SU-DHL-6 (cell line): Measurements from ENCODE around the gene PTPN1.

Experiments used
- H2AFZ ChIP-seq: fragments of 200-600 bp; sonication (generic); 2 replicates; pipeline ENCODE4 v1.6.1; 2014; ENCODE audit warnings: low read depth, mild to moderate bottlenecking, moderate library complexity, mixed read lengths, antibody characterized with exemption, low read length; ENCODE audit not compliant: severe bottlenecking
- H3F3A ChIP-seq: fragments of 200-600 bp; shearing (Covaris generic); 2 replicates; pipeline ENCODE4 v1.6.0; 2016; ENCODE audit warnings: antibody characterized with exemption, mild to moderate bottlenecking; ENCODE audit not compliant: insufficient read depth
- H3K27ac ChIP-seq: fragments of 200-600 bp; sonication (generic); 2 replicates; pipeline ENCODE4 v1.5.1; 2016; ENCODE audit warnings: low read depth, mild to moderate bottlenecking, low read length, moderate library complexity, mixed read lengths
- H3K27me3 ChIP-seq: fragments of 200-600 bp; sonication (generic), shearing (Covaris generic); 2 replicates; pipeline ENCODE4 v1.6.0; 2014; ENCODE audit warnings: mild to moderate bottlenecking, low read length
- H3K36me3 ChIP-seq: fragments of 200-600 bp; sonication (generic); 2 replicates; pipeline ENCODE4 v1.6.1; 2014; ENCODE audit warnings: mild to moderate bottlenecking, low read length, mixed read lengths
- H3K4me2 ChIP-seq: fragments of 300-600, 200-600 bp; shearing (Covaris generic), sonication (generic); 2 replicates; pipeline ENCODE4 v1.6.0; 2014; ENCODE audit warnings: low read length, low read depth, mild to moderate bottlenecking; ENCODE audit not compliant: poor library complexity, severe bottlenecking
- H3K4me3 ChIP-seq: fragments of 200-600 bp; sonication (generic); 2 replicates; pipeline ENCODE4 v1.5.1; 2014; ENCODE audit warnings: antibody characterized with exemption, low read length, mild to moderate bottlenecking, mixed read lengths; ENCODE audit not compliant: insufficient read depth, poor library complexity, severe bottlenecking
- H3K79me2 ChIP-seq: fragments of 200-600 bp; sonication (generic); 2 replicates; pipeline ENCODE4 v1.6.1; 2014; ENCODE audit warnings: mild to moderate bottlenecking, low read length, moderate library complexity; ENCODE audit not compliant: insufficient read depth
- H3K9ac ChIP-seq: fragments of 200-600 bp; sonication (generic); 2 replicates; pipeline ENCODE4 v1.7.0; 2014; ENCODE audit warnings: mild to moderate bottlenecking, low read length
- H3K9me2 ChIP-seq: fragments of 200-600 bp; sonication (generic); replicated peaks from 2 replicates; pipeline ENCODE4 v1.6.1; 2014; ENCODE audit warnings: low read length; ENCODE audit not compliant: insufficient read depth
- H3K9me3 ChIP-seq: fragments of 200-600 bp; sonication (generic); 2 replicates; pipeline ENCODE4 v1.6.1; 2014; ENCODE audit warnings: low read length, mixed read lengths; ENCODE audit not compliant: insufficient read depth
- H4K20me1 ChIP-seq: fragments of 200-600 bp; sonication (generic); 2 replicates; pipeline ENCODE4 v1.6.1; 2014; ENCODE audit warnings: low read depth, mild to moderate bottlenecking, antibody characterized with exemption, low read length, moderate library complexity, mixed read lengths
- EZH2phosphoT487 ChIP-seq: fragments of 200-600 bp; sonication (generic), shearing (Covaris generic); conservative IDR thresholded peaks from 2 replicates; pipeline ENCODE4 v1.6.1; 2018; ENCODE audit warnings: mild to moderate bottlenecking, antibody characterized with exemption, low read length, moderate library complexity, mixed read lengths
- TF ChIP-seq, protein P1 (sequence below): fragments of 200-600 bp; sonication (generic); IDR thresholded peaks from one replicate; pipeline ENCODE4 v1.5.1; 2017; ENCODE audit warnings: antibody characterized with exemption, mild to moderate bottlenecking, low read length, moderate library complexity; ENCODE audit not compliant: insufficient read depth, poor library complexity, severe bottlenecking

PTPN1 gene

DNA sequence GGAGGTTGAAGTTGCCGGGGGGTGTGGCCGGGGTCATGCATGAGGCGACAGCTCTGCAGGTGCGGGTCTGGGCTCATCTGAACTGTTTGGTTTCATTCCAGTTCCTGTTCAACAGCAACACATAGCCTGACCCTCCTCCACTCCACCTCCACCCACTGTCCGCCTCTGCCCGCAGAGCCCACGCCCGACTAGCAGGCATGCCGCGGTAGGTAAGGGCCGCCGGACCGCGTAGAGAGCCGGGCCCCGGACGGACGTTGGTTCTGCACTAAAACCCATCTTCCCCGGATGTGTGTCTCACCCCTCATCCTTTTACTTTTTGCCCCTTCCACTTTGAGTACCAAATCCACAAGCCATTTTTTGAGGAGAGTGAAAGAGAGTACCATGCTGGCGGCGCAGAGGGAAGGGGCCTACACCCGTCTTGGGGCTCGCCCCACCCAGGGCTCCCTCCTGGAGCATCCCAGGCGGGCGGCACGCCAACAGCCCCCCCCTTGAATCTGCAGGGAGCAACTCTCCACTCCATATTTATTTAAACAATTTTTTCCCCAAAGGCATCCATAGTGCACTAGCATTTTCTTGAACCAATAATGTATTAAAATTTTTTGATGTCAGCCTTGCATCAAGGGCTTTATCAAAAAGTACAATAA, 72.5 kb downstream of the PTPN1 start:
- Histone ChIP-seq H3K79me2 (no peaks in the 10 kb centered on the region), H3K9me2 (no peaks in the 10 kb centered on the region), H3K4me3 (no peak overlapping the region), H3K27me3 (no peaks in the 10 kb centered on the region), H4K20me1 (no peaks in the 10 kb centered on the region), H3K4me2 (no peak overlapping the region), H3K36me3 (no peaks in the 10 kb centered on the region), H3K9me3 (no peaks in the 10 kb centered on the region), H3F3A (no peaks in the 10 kb centered on the region), H2AFZ (no peak overlapping the region), H3K27ac (no peak overlapping the region), H3K9ac (no peak overlapping the region)
- no peak for TF ChIP-seq EZH2phosphoT487
- TF ChIP-seq, protein P1, sequence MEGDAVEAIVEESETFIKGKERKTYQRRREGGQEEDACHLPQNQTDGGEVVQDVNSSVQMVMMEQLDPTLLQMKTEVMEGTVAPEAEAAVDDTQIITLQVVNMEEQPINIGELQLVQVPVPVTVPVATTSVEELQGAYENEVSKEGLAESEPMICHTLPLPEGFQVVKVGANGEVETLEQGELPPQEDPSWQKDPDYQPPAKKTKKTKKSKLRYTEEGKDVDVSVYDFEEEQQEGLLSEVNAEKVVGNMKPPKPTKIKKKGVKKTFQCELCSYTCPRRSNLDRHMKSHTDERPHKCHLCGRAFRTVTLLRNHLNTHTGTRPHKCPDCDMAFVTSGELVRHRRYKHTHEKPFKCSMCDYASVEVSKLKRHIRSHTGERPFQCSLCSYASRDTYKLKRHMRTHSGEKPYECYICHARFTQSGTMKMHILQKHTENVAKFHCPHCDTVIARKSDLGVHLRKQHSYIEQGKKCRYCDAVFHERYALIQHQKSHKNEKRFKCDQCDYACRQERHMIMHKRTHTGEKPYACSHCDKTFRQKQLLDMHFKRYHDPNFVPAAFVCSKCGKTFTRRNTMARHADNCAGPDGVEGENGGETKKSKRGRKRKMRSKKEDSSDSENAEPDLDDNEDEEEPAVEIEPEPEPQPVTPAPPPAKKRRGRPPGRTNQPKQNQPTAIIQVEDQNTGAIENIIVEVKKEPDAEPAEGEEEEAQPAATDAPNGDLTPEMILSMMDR: no peak

DNA sequence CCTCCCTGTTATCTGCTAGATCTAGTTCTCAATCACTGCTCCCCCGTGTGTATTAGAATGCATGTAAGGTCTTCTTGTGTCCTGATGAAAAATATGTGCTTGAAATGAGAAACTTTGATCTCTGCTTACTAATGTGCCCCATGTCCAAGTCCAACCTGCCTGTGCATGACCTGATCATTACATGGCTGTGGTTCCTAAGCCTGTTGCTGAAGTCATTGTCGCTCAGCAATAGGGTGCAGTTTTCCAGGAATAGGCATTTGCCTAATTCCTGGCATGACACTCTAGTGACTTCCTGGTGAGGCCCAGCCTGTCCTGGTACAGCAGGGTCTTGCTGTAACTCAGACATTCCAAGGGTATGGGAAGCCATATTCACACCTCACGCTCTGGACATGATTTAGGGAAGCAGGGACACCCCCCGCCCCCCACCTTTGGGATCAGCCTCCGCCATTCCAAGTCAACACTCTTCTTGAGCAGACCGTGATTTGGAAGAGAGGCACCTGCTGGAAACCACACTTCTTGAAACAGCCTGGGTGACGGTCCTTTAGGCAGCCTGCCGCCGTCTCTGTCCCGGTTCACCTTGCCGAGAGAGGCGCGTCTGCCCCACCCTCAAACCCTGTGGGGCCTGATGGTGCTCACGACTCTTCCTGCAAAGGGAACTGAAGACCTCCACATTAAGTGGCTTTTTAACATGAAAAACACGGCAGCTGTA, 73.4 kb downstream of the PTPN1 start:
- Histone ChIP-seq H3K9ac (no peak overlapping the region), H2AFZ (no peak overlapping the region), H3K9me3 (no peaks in the 10 kb centered on the region), H3F3A (no peaks in the 10 kb centered on the region), H3K4me2 (no peak overlapping the region), H3K36me3 (no peaks in the 10 kb centered on the region), H3K27me3 (no peaks in the 10 kb centered on the region), H3K9me2 (no peaks in the 10 kb centered on the region), H4K20me1 (no peaks in the 10 kb centered on the region), H3K79me2 (no peaks in the 10 kb centered on the region), H3K4me3 (no peak overlapping the region), H3K27ac (no peak overlapping the region)
- TF ChIP-seq EZH2phosphoT487: no peak
- TF ChIP-seq, protein P1: no peak

DNA sequence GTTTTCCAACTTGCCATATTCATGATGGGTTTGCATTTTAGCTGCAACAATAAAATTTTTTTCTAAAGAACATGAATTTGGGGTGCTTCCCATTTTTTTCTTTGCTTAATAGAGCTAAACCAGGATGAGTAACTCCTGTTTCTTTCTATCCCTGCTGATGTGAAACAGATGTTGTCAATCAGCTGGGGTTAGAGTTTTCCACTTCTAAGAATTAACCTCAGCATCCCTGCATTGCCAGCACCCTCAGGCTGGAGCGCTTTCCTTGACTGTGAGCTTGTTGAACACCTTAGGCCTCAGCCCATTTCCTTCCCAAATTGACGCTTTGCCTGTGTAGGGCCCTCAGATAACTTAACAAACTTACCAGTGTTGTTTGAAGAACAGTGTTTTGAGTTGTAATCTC, 74.5 kb downstream of the PTPN1 start:
- Histone ChIP-seq H3K9ac (no peak overlapping the region), H3K27ac (no peak overlapping the region), H2AFZ (no peak overlapping the region), H3K4me3 (no peak overlapping the region), H3F3A (no peaks in the 10 kb centered on the region), H3K79me2 (no peaks in the 10 kb centered on the region), H3K9me3 (no peaks in the 10 kb centered on the region), H3K36me3 (no peaks in the 10 kb centered on the region), H3K27me3 (no peaks in the 10 kb centered on the region), H3K4me2 (no peak overlapping the region), H4K20me1 (no peaks in the 10 kb centered on the region), H3K9me2 (no peaks in the 10 kb centered on the region)
- TF ChIP-seq EZH2phosphoT487: no peak
- TF ChIP-seq, protein P1: no peak
